Activated CD4-positive, alpha-beta memory T cell treated with anti-CD3 and anti-CD28 coated beads, Interleukin-2, amount 10 ng/mL, durations not matched to agents 7 days and 5 days (primary cell): Measurements from ENCODE around the gene NTN1. TPM values are rescaled to one million over a fixed set of nuclear protein-coding genes. Genes with fewer than 3 reads are reported as not detected.

Experiments used
- CTCF ChIA-PET: fragments of 350-600 bp; sonication (Branson Sonifier 250); formaldehyde crosslinking; loops from one replicate; lab custom pipeline; 2021; ENCODE audit warnings: antibody characterized with exemption, inconsistent platforms; lab: Charles Lee
- POLR2A ChIA-PET: fragments of 350-600 bp; sonication (Branson Sonifier 250); formaldehyde crosslinking; loops from one replicate; lab custom pipeline; 2021; ENCODE audit warnings: antibody characterized with exemption; lab: Charles Lee
- DNase-seq: peaks from one replicate; pipeline ENCODE4 v3.0.0-alpha.2; 2020
- H3K27ac Mint-ChIP-seq: one replicate; pipeline ENCODE4 v1.8.0; 2021; ENCODE audit warnings: mild to moderate bottlenecking, mixed read lengths
- H3K27me3 Mint-ChIP-seq: one replicate; pipeline ENCODE4 v1.8.0; 2021; ENCODE audit warnings: mixed read lengths
- H3K36me3 Mint-ChIP-seq: one replicate; pipeline ENCODE4 v1.8.0; 2021; ENCODE audit warnings: low read depth, mixed read lengths
- H3K4me1 Mint-ChIP-seq: one replicate; pipeline ENCODE4 v1.8.0; 2021; ENCODE audit warnings: mixed read lengths
- H3K4me3 Mint-ChIP-seq: one replicate; pipeline ENCODE4 v1.8.0; 2021; ENCODE audit warnings: mild to moderate bottlenecking, mixed read lengths
- H3K9me3 Mint-ChIP-seq: one replicate; pipeline ENCODE4 v1.8.0; 2021; ENCODE audit warnings: mixed read lengths
- total RNA-seq, 2 experiments: library from RNA; stranded (reverse); gene quantifications; one replicate each; pipeline ENCODE4 v1.2.3, GENCODE V29; 2021

NTN1 gene
- total RNA-seq, 2 experiments from 2014 or later, result not detected

GRCh38 chr17:9110501-9110900, 89.2 kb downstream of the NTN1 start:
- Mint-ChIP-seq H3K27ac (no peak overlapping the region), H3K4me1 (peaks cover 2% of the 10 kb centered on the region), H3K27me3 (peaks cover 16% of the 10 kb centered on the region), H3K9me3 (no peaks in the 10 kb centered on the region), H3K4me3 (no peak overlapping the region), H3K36me3 (no peaks in the 10 kb centered on the region)
- DNase-seq, result no peak
- ChIA-PET CTCF (no interaction called here), POLR2A (no interaction called here)

- no peak overlapping the region for H3K27ac Mint-ChIP-seq
Measured at GRCh38 chr17:9115214-9116191, 94.2 kb downstream of the NTN1 start.

GRCh38 chr17:9116311-9116835, 95.1 kb downstream of the NTN1 start:
- DNase-seq, result no peak
- no peaks in the 10 kb centered on the region for H3K36me3 Mint-ChIP-seq
- H3K4me3 Mint-ChIP-seq, result no peak overlapping the region
- H3K4me1 Mint-ChIP-seq, result peaks cover 2% of the 10 kb centered on the region
- CTCF ChIA-PET, result interaction anchor here (0.6 kb wide), 1 partner anchor 1215 kb away, joined by 5 read pairs; no protein-coding TSS in a partner anchor
- POLR2A ChIA-PET, result no interaction called here
- H3K27me3 Mint-ChIP-seq, result peaks cover 13% of the 10 kb centered on the region
- no peak overlapping the region for H3K27ac Mint-ChIP-seq
- no peaks in the 10 kb centered on the region for H3K9me3 Mint-ChIP-seq

More at GRCh38 chr17:9115214-9116191, 94.2 kb downstream of the NTN1 start:
- Mint-ChIP-seq H3K4me3 (no peak overlapping the region), H3K27me3 (peaks cover 14% of the 10 kb centered on the region), H3K9me3 (no peaks in the 10 kb centered on the region), H3K36me3 (no peaks in the 10 kb centered on the region), H3K4me1 (peaks cover 2% of the 10 kb centered on the region)
- CTCF ChIA-PET, result interaction anchor here (0.7 kb wide), 1 partner anchor 172 kb away, joined by 3 read pairs; no protein-coding TSS in a partner anchor
- POLR2A ChIA-PET, result no interaction called here
- peak; percentile 34 for DNase-seq

GRCh38 chr17:9116861-9117568, 95.7 kb downstream of the NTN1 start:
- Mint-ChIP-seq H3K36me3 (no peaks in the 10 kb centered on the region), H3K27me3 (peaks cover 17% of the 10 kb centered on the region), H3K9me3 (no peaks in the 10 kb centered on the region), H3K27ac (no peak overlapping the region), H3K4me1 (peaks cover 2% of the 10 kb centered on the region), H3K4me3 (no peak overlapping the region)
- DNase-seq, result no peak
- POLR2A ChIA-PET, result no interaction called here
- CTCF ChIA-PET, result interaction anchor here (0.6 kb wide), 1 partner anchor 1216 kb away, joined by 5 read pairs; no protein-coding TSS in a partner anchor

- no peak for DNase-seq
- Mint-ChIP-seq H3K27me3 (peaks cover 21% of the 10 kb centered on the region), H3K4me3 (no peak overlapping the region), H3K9me3 (no peaks in the 10 kb centered on the region), H3K27ac (no peak overlapping the region), H3K4me1 (no peaks in the 10 kb centered on the region), H3K36me3 (no peaks in the 10 kb centered on the region)
- POLR2A ChIA-PET, result no interaction called here
- CTCF ChIA-PET, result no interaction called here
Measured at GRCh38 chr17:9120471-9120870, 99.2 kb downstream of the NTN1 start.

- Mint-ChIP-seq H3K27me3 (peaks cover 20% of the 10 kb centered on the region), H3K36me3 (no peaks in the 10 kb centered on the region), H3K9me3 (no peaks in the 10 kb centered on the region), H3K4me3 (no peak overlapping the region), H3K27ac (no peak overlapping the region), H3K4me1 (no peaks in the 10 kb centered on the region)
- no peak for DNase-seq
- CTCF ChIA-PET, result interaction anchor here (0.6 kb wide), 1 partner anchor 803 kb away, joined by 4 read pairs; no protein-coding TSS in a partner anchor
- POLR2A ChIA-PET, result no interaction called here
Measured at GRCh38 chr17:9121186-9121820, 100.0 kb downstream of the NTN1 start.

- POLR2A ChIA-PET, result no interaction called here
- DNase-seq, result no peak
- H3K4me3 Mint-ChIP-seq, result no peak overlapping the region
- H3K27ac Mint-ChIP-seq, result no peak overlapping the region
- no peaks in the 10 kb centered on the region for H3K9me3 Mint-ChIP-seq
- H3K36me3 Mint-ChIP-seq, result no peaks in the 10 kb centered on the region
- peaks cover 13% of the 10 kb centered on the region for H3K27me3 Mint-ChIP-seq
- H3K4me1 Mint-ChIP-seq, result no peaks in the 10 kb centered on the region
- CTCF ChIA-PET, result no interaction called here
Measured at GRCh38 chr17:9123594-9124553, 102.6 kb downstream of the NTN1 start.

GRCh38 chr17:9124554-9124935, 103.2 kb downstream of the NTN1 start:
- Mint-ChIP-seq H3K9me3 (no peaks in the 10 kb centered on the region), H3K4me1 (no peaks in the 10 kb centered on the region), H3K36me3 (no peaks in the 10 kb centered on the region), H3K27me3 (peaks cover 13% of the 10 kb centered on the region), H3K27ac (no peak overlapping the region), H3K4me3 (no peak overlapping the region)
- DNase-seq, result no peak
- ChIA-PET POLR2A (no interaction called here), CTCF (no interaction called here)

- no peak overlapping the region for H3K4me3 Mint-ChIP-seq
- H3K4me1 Mint-ChIP-seq, result no peaks in the 10 kb centered on the region
- peaks cover 13% of the 10 kb centered on the region for H3K27me3 Mint-ChIP-seq
- no peaks in the 10 kb centered on the region for H3K36me3 Mint-ChIP-seq
- no peak for DNase-seq
- POLR2A ChIA-PET, result no interaction called here
- CTCF ChIA-PET, result no interaction called here
- H3K27ac Mint-ChIP-seq, result no peak overlapping the region
- H3K9me3 Mint-ChIP-seq, result no peaks in the 10 kb centered on the region
Measured at GRCh38 chr17:9125722-9126121, 104.4 kb downstream of the NTN1 start.

- Mint-ChIP-seq H3K4me1 (no peaks in the 10 kb centered on the region), H3K4me3 (no peak overlapping the region), H3K27ac (no peak overlapping the region), H3K27me3 (peaks cover 8% of the 10 kb centered on the region), H3K9me3 (no peaks in the 10 kb centered on the region), H3K36me3 (no peaks in the 10 kb centered on the region)
- CTCF ChIA-PET, result no interaction called here
- DNase-seq, result no peak
- POLR2A ChIA-PET, result no interaction called here
Measured at GRCh38 chr17:9127340-9127739, 106.0 kb downstream of the NTN1 start.

GRCh38 chr17:9131371-9131770, 110.1 kb downstream of the NTN1 start:
- Mint-ChIP-seq H3K4me1 (no peaks in the 10 kb centered on the region), H3K36me3 (no peaks in the 10 kb centered on the region), H3K9me3 (no peaks in the 10 kb centered on the region), H3K4me3 (no peak overlapping the region), H3K27me3 (no peaks in the 10 kb centered on the region), H3K27ac (no peak overlapping the region)
- DNase-seq, result no peak
- POLR2A ChIA-PET, result no interaction called here
- CTCF ChIA-PET, result no interaction called here

GRCh38 chr17:9132291-9132690, 111.0 kb downstream of the NTN1 start:
- Mint-ChIP-seq H3K27me3 (no peaks in the 10 kb centered on the region), H3K27ac (no peak overlapping the region), H3K36me3 (no peaks in the 10 kb centered on the region), H3K4me3 (no peak overlapping the region), H3K4me1 (no peaks in the 10 kb centered on the region), H3K9me3 (no peaks in the 10 kb centered on the region)
- ChIA-PET POLR2A (no interaction called here), CTCF (no interaction called here)
- no peak for DNase-seq
